ENCODE data around the gene CACNA1C.

DNA sequence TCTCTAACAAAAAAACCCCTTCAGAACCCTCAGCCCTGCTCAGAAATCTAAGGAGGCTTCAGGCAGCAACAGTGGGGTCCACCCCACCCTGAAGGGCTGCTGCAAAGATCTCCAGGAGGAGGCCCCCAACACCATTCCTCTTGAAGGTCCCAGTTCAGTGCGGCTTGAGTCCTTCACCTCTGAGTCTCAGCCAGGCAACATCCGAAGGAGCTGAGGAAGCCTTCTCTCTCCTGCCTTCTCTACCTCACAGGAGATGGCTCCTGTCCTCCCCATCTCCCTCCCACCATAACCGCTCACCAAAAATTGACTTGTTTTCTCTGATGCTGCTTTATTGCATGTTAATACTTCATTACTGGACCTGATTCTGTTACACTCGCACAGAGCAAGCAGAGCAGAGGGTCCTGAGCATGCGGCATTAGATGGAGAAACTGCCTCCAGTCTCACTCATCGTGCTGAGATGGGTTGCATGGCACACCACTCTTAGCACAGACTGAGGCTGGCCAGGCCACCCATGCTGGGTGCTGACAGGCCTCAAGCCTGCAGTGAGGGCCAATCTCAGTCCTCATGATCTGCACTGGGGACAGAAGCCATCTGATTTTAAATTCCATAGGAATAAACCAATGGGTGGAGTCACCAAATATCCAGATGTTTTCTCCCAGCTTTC lies 224.8 kb downstream of the CACNA1C start:
- TF ChIP-seq, protein P1, sequence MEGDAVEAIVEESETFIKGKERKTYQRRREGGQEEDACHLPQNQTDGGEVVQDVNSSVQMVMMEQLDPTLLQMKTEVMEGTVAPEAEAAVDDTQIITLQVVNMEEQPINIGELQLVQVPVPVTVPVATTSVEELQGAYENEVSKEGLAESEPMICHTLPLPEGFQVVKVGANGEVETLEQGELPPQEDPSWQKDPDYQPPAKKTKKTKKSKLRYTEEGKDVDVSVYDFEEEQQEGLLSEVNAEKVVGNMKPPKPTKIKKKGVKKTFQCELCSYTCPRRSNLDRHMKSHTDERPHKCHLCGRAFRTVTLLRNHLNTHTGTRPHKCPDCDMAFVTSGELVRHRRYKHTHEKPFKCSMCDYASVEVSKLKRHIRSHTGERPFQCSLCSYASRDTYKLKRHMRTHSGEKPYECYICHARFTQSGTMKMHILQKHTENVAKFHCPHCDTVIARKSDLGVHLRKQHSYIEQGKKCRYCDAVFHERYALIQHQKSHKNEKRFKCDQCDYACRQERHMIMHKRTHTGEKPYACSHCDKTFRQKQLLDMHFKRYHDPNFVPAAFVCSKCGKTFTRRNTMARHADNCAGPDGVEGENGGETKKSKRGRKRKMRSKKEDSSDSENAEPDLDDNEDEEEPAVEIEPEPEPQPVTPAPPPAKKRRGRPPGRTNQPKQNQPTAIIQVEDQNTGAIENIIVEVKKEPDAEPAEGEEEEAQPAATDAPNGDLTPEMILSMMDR (conservative IDR thresholded peaks at IDR 0.05), result no peak
- no peak for TF ChIP-seq ZFX (IDR thresholded peaks at IDR 0.05)

Data from C4-2B (cell line).